Skeletal muscle satellite cell (primary cell): ENCODE results near the gene MAPK10.
"Not testable (repeated sequence)": the region's sequence is repeated elsewhere in the genome, so short reads cannot be mapped to it uniquely, and the experiment has no call there.

ENCODE experiments used
- H3K27me3 ChIP-seq: 2 replicates; pipeline ENCODE4 v1.7.0; 2013; ENCODE audit warnings: low read length; ENCODE audit not compliant: control insufficient read depth, insufficient read depth
- H3K36me3 ChIP-seq: 2 replicates; pipeline ENCODE4 v1.7.0; 2013; ENCODE audit warnings: mild to moderate bottlenecking, control low read depth, low read length; ENCODE audit not compliant: insufficient read depth
- H3K4me1 ChIP-seq: 2 replicates; pipeline ENCODE4 v1.7.0; 2013; ENCODE audit warnings: low read length; ENCODE audit not compliant: control insufficient read depth, insufficient read depth
- H3K4me2 ChIP-seq: 2 replicates; pipeline ENCODE4 v1.7.0; 2013; ENCODE audit warnings: mild to moderate bottlenecking, low read length
- H3K4me3 ChIP-seq: 2 replicates; pipeline ENCODE4 v1.7.0; 2013; ENCODE audit warnings: low read length
- H3K9ac ChIP-seq: 2 replicates; pipeline ENCODE4 v1.7.0; 2013; ENCODE audit warnings: mild to moderate bottlenecking, low read depth, low read length, moderate library complexity
- H3K9me3 ChIP-seq: replicated peaks from 2 replicates; pipeline ENCODE4 v1.7.0; 2013; ENCODE audit warnings: mild to moderate bottlenecking, control low read depth, low read length

The MAPK10 gene

GRCh38 chr4:85965017-85965416 lies 394.8 kb downstream of the MAPK10 start:
- H3K27me3 ChIP-seq, H3K9ac ChIP-seq, H3K4me2 ChIP-seq, H3K9me3 ChIP-seq, H3K36me3 ChIP-seq, H3K4me3 ChIP-seq: not testable (repeated sequence)
- peaks cover 23% of the 10 kb centered on the region for H3K4me1 ChIP-seq

- H3K9ac ChIP-seq, result no peak overlapping the region
- no peaks in the 10 kb centered on the region for H3K9me3 ChIP-seq
- no peak overlapping the region for H3K4me2 ChIP-seq
- no peaks in the 10 kb centered on the region for H3K27me3 ChIP-seq
- H3K4me1 ChIP-seq, result peaks cover 16% of the 10 kb centered on the region
- H3K36me3 ChIP-seq, result no peaks in the 10 kb centered on the region
- H3K4me3 ChIP-seq, result no peak overlapping the region
These were observed 395.6 kb downstream of the MAPK10 start for GRCh38 chr4:85964298-85964697.

- Histone ChIP-seq H3K4me2 (no peak overlapping the region), H3K9me3 (no peaks in the 10 kb centered on the region), H3K4me3 (no peak overlapping the region), H3K36me3 (no peaks in the 10 kb centered on the region), H3K9ac (no peak overlapping the region), H3K4me1 (peaks cover 10% of the 10 kb centered on the region), H3K27me3 (no peaks in the 10 kb centered on the region)
These were observed 396.6 kb downstream of the MAPK10 start for GRCh38 chr4:85963231-85963630.

GRCh38 chr4:85961887-85962286 lies 398.0 kb downstream of the MAPK10 start:
- H3K27me3 ChIP-seq, result no peaks in the 10 kb centered on the region
- H3K9me3 ChIP-seq, result no peaks in the 10 kb centered on the region
- H3K4me3 ChIP-seq, result no peak overlapping the region
- no peak overlapping the region for H3K9ac ChIP-seq
- no peak overlapping the region for H3K4me2 ChIP-seq
- H3K36me3 ChIP-seq, result no peaks in the 10 kb centered on the region
- no peaks in the 10 kb centered on the region for H3K4me1 ChIP-seq

- Histone ChIP-seq H3K9ac (no peak overlapping the region), H3K27me3 (no peaks in the 10 kb centered on the region)
These were observed 403.4 kb downstream of the MAPK10 start for GRCh38 chr4:85956293-85956945.

GRCh38 chr4:85955620-85956292 lies 404.1 kb downstream of the MAPK10 start:
- no peaks in the 10 kb centered on the region for H3K9me3 ChIP-seq

More at GRCh38 chr4:85956293-85956945, 403.4 kb downstream of the MAPK10 start:
- peaks cover 25% of the 10 kb centered on the region for H3K4me1 ChIP-seq
- no peaks in the 10 kb centered on the region for H3K36me3 ChIP-seq
- H3K9me3 ChIP-seq, result no peaks in the 10 kb centered on the region
- no peak overlapping the region for H3K4me2 ChIP-seq
- no peak overlapping the region for H3K4me3 ChIP-seq

GRCh38 chr4:85953651-85954018 lies 406.2 kb downstream of the MAPK10 start:
- peak overlapping the region; percentile 18 for H3K4me3 ChIP-seq
- no peaks in the 10 kb centered on the region for H3K9me3 ChIP-seq
- H3K27me3 ChIP-seq, result no peaks in the 10 kb centered on the region
- H3K9ac ChIP-seq, result peak overlapping the region; percentile 71
- H3K36me3 ChIP-seq, result no peaks in the 10 kb centered on the region
- peaks cover 25% of the 10 kb centered on the region for H3K4me1 ChIP-seq
- peak overlapping the region; percentile 59 for H3K4me2 ChIP-seq

More at GRCh38 chr4:85955620-85956292, 404.1 kb downstream of the MAPK10 start:
- Histone ChIP-seq H3K4me2 (no peak overlapping the region), H3K4me1 (peaks cover 25% of the 10 kb centered on the region), H3K27me3 (no peaks in the 10 kb centered on the region), H3K4me3 (no peak overlapping the region), H3K36me3 (no peaks in the 10 kb centered on the region), H3K9ac (no peak overlapping the region)

- Histone ChIP-seq H3K4me3 (peak overlapping the region; percentile 49), H3K4me2 (peak overlapping the region; percentile 59), H3K36me3 (no peaks in the 10 kb centered on the region), H3K27me3 (no peaks in the 10 kb centered on the region), H3K9me3 (no peaks in the 10 kb centered on the region), H3K9ac (peak overlapping the region; percentile 71), H3K4me1 (peaks cover 25% of the 10 kb centered on the region)
These were observed 406.7 kb downstream of the MAPK10 start for GRCh38 chr4:85952972-85953650.

GRCh38 chr4:85952528-85952927 lies 407.3 kb downstream of the MAPK10 start:
- no peaks in the 10 kb centered on the region for H3K36me3 ChIP-seq
- peak overlapping the region; percentile 26 for H3K4me3 ChIP-seq
- H3K9ac ChIP-seq, result peak overlapping the region; percentile 71
- no peaks in the 10 kb centered on the region for H3K27me3 ChIP-seq
- peaks cover 25% of the 10 kb centered on the region for H3K4me1 ChIP-seq
- H3K9me3 ChIP-seq, result no peaks in the 10 kb centered on the region
- peak overlapping the region; percentile 68 for H3K4me2 ChIP-seq

GRCh38 chr4:85951099-85951498 lies 408.8 kb downstream of the MAPK10 start:
- H3K4me2 ChIP-seq, result no peak overlapping the region
- no peaks in the 10 kb centered on the region for H3K36me3 ChIP-seq
- H3K4me3 ChIP-seq, result no peak overlapping the region
- H3K9me3 ChIP-seq, result no peaks in the 10 kb centered on the region
- no peaks in the 10 kb centered on the region for H3K27me3 ChIP-seq
- H3K4me1 ChIP-seq, result peaks cover 25% of the 10 kb centered on the region
- no peak overlapping the region for H3K9ac ChIP-seq

- no peaks in the 10 kb centered on the region for H3K4me1 ChIP-seq
These were observed 413.0 kb downstream of the MAPK10 start for GRCh38 chr4:85946821-85947220.

More at GRCh38 chr4:85946821-85947220, 413.0 kb downstream of the MAPK10 start:
- no peak overlapping the region for H3K4me3 ChIP-seq
- H3K9me3 ChIP-seq, result no peaks in the 10 kb centered on the region
- H3K9ac ChIP-seq, result no peak overlapping the region
- H3K4me2 ChIP-seq, result no peak overlapping the region
- no peaks in the 10 kb centered on the region for H3K27me3 ChIP-seq
- H3K36me3 ChIP-seq, result no peaks in the 10 kb centered on the region
